Panc1 (cell line): ENCODE results near the gene SESTD1.

Experiments
- CTCF ChIP-seq: fragments of 450-650 bp; IDR thresholded peaks from 2 replicates; pipeline ENCODE4 v1.5.1; 2017; ENCODE audit warnings: mild to moderate bottlenecking
- POLR2AphosphoS5 ChIP-seq: IDR thresholded peaks from 2 replicates; pipeline ENCODE4 v1.6.1; 2012; ENCODE audit warnings: mild to moderate bottlenecking, low read depth, low read length, moderate library complexity
- REST ChIP-seq, 2 experiments: IDR thresholded peaks; 2 replicates each; pipeline ENCODE4 v1.6.1; 2011 to 2012; ENCODE audit warnings: low read depth in 2 of 2, control low read depth in 1 of 2, low read length in 1 of 2, mild to moderate bottlenecking in 1 of 2, moderate library complexity in 1 of 2; ENCODE audit not compliant: insufficient read depth in 1 of 2
- SIN3A ChIP-seq: IDR thresholded peaks from 2 replicates; pipeline ENCODE4 v1.6.1; 2012; ENCODE audit warnings: low read depth, mild to moderate bottlenecking, low read length, moderate library complexity, borderline replicate concordance; ENCODE audit not compliant: insufficient read depth
- TCF7L2 ChIP-seq: IDR thresholded peaks from 2 replicates; pipeline ENCODE4 v1.6.1; 2011; ENCODE audit warnings: mild to moderate bottlenecking, low read depth, low read length, inconsistent platforms

- no peak for TF ChIP-seq POLR2AphosphoS5
- TF ChIP-seq CTCF = no peak
- no peak for TF ChIP-seq REST (IDR thresholded peaks at IDR 0.05; ENCODE audit: insufficient read depth in 1 of 2, low read depth in 2 of 2, low read length in 1 of 2)
- no peak for TF ChIP-seq SIN3A
- TF ChIP-seq TCF7L2 = no peak
Measured at GRCh38 chr2:179072527-179072926, 192.1 kb downstream of the SESTD1 start.
